Body of pancreas (tissue), 4 donors: Measurements from ENCODE around the gene HOXC11. TPM values are rescaled to one million over a fixed set of nuclear protein-coding genes. Genes with fewer than 3 reads are reported as not detected.

ENCODE experiments used
- ATAC-seq: fragments of 150-250 bp; one replicate; pipeline ENCODE4 v1.9.1; 2016
- DNase-seq, 4 donors: peaks; one replicate each; pipeline ENCODE4 v3.0.0-alpha.2; 2019
- H3K27ac ChIP-seq, 4 donors: fragments of 200-600 bp; sonication (generic); 1 replicate in 3 of 4; 2 replicates in 1 of 4; pipeline versions ENCODE4 v1.5.1 to v1.6.1; 2016 to 2019; ENCODE audit warnings: mild to moderate bottlenecking in 1 of 4, mixed read lengths in 1 of 4, moderate library complexity in 1 of 4
- H3K27me3 ChIP-seq, 2 donors: fragments of 200-600 bp; sonication (generic); one replicate each; pipeline ENCODE4 v1.6.0; 2016; ENCODE audit warnings: mild to moderate bottlenecking in 1 of 2
- H3K36me3 ChIP-seq, 2 donors: fragments of 200-600 bp; sonication (generic); replicated peaks in 1 of 2; 2 replicates each; pipeline ENCODE4 v1.5.1; 2016; ENCODE audit warnings: low read depth in 2 of 2; ENCODE audit not compliant: insufficient read depth in 1 of 2
- H3K4me1 ChIP-seq: fragments of 200-600 bp; sonication (generic); one replicate; pipeline ENCODE4 v1.6.0; 2016
- H3K4me3 ChIP-seq, 2 donors: fragments of 200-600 bp; sonication (generic); 1 replicate in 1 of 2; 2 replicates in 1 of 2; pipeline ENCODE4 v1.5.1; 2016 to 2019
- H3K9me3 ChIP-seq, 3 donors: fragments of 200-600 bp; sonication (generic); 1 replicate in 2 of 3; 2 replicates in 1 of 3; pipeline ENCODE4 v1.5.1; 2016
- POLR2A ChIP-seq, 3 donors: fragments of 450-650 bp; IDR thresholded peaks; one replicate each; pipeline ENCODE4 v1.6.1; 2016; ENCODE audit warnings: antibody characterized with exemption in 3 of 3, mild to moderate bottlenecking in 2 of 3
- WGBS, 2 donors: methylation state at CpG; one replicate each; pipeline ENCODE4 v1.1.5; 2017; 5-methylcytosine and 5-hydroxymethylcytosine counted together
- intact Hi-C: fragments of 100-400 bp; cut with DNase I; formaldehyde crosslinking; loops from one replicate; pipeline ENCODE4 v1.15.1; 2023
- total RNA-seq, 2 donors: library from RNA; depleted of rRNA; stranded (reverse); fragments of >200 nt; gene quantifications; one replicate each; pipeline ENCODE4 v1.1.0, GENCODE V29; 2016
- TF ChIP-seq, protein P1 (sequence below), 7 experiments: fragments of 450-650 bp in 4 of 7; fragments of 200-600 bp in 3 of 7; sonication (generic) in 3 of 7; IDR thresholded peaks; one replicate each; pipeline ENCODE4 v1.5.1; 2016 to 2019; ENCODE audit warnings: antibody characterized with exemption in 7 of 7

The HOXC11 gene
- total RNA-seq, 2 donors from 2014 or later: not detected

DNA sequence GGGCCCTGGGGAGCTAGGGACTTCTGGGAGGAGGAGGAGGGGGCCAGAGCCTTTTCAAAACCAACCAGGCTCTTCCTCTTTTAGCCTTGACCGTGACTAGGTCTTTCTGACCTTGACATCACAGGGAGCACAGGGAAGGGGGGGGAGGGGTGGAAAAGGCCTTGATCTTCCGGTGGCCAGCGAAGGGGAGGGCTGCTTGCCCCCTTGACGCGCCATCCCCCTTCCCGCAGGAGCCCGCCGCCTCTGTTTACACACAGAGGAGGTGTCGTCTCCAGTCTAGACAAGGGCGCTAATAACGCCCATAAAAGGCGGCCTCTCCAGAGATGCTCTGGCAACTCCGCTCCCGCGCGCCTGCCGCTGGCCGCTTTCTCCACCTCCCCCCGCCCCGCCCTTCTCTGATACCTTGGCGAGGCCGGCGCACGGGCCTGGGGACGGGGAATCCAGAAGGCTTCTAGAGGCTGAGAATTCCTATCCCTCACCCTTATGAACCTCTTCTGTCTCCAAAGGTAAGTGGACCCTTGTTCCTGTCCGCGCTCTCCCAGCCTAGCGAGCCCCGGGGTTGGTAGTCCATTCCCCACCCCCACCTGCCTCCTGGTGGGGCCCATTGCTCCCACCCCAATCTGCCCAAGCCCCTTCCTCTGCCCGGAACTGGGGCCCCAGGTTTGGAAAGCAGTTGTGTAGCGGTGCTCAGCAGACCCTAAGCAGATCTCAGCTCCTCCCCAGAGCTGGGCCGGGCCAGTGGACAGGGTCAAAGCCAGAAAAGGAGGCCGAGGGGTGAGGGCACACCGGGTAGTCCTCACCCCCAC is 23.1 kb upstream of the HOXC11 start:
- Histone ChIP-seq H3K27me3 (peaks cover 3 to 53% of the 10 kb centered on the region in 2 donors), H3K4me1 (peaks cover 22% of the 10 kb centered on the region), H3K9me3 (no peaks in the 10 kb centered on the region), H3K4me3 (no peak overlapping the region), H3K36me3 (no peaks in the 10 kb centered on the region), H3K27ac (no peak overlapping the region)
- intact Hi-C loops: no loop called here
- DNase-seq (no peak), ATAC-seq (no peak)
- TF ChIP-seq POLR2A (IDR thresholded peaks at IDR 0.05): no peak
- TF ChIP-seq, protein P1, sequence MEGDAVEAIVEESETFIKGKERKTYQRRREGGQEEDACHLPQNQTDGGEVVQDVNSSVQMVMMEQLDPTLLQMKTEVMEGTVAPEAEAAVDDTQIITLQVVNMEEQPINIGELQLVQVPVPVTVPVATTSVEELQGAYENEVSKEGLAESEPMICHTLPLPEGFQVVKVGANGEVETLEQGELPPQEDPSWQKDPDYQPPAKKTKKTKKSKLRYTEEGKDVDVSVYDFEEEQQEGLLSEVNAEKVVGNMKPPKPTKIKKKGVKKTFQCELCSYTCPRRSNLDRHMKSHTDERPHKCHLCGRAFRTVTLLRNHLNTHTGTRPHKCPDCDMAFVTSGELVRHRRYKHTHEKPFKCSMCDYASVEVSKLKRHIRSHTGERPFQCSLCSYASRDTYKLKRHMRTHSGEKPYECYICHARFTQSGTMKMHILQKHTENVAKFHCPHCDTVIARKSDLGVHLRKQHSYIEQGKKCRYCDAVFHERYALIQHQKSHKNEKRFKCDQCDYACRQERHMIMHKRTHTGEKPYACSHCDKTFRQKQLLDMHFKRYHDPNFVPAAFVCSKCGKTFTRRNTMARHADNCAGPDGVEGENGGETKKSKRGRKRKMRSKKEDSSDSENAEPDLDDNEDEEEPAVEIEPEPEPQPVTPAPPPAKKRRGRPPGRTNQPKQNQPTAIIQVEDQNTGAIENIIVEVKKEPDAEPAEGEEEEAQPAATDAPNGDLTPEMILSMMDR (IDR thresholded peaks at IDR 0.05): no peak
- 3% methylated on average over 32 to 33 of the region's 34 CpGs for WGBS, 2 donors

DNA sequence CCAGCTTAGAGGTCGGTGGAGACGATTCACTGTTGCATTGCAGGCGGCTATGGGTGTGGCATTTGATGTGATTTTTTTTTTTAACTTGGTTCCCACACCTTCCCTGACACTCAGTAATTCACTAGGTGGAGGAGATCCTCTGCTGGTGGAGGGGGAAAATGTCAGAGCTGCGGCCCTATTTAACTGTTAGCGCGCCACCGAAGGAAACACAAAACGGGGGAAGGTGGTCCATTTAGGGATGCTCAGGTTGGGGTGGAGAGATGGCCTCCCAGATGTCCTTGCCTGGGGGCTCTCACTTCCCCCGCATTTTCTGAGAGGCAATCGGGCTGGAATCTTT is 22.5 kb upstream of the HOXC11 start:
- Histone ChIP-seq H3K4me3 (no peak overlapping the region), H3K27ac (no peak overlapping the region), H3K36me3 (no peaks in the 10 kb centered on the region), H3K27me3 (peaks cover 3 to 59% of the 10 kb centered on the region in 2 donors), H3K4me1 (peaks cover 24% of the 10 kb centered on the region), H3K9me3 (no peaks in the 10 kb centered on the region)
- DNase-seq: no peak
- no peak for ATAC-seq
- intact Hi-C loops: no loop called here
- 2 to 5% methylated on average over 10 of the region's 10 CpGs for WGBS, 2 donors
- TF ChIP-seq, protein P1 (IDR thresholded peaks at IDR 0.05): no peak
- no peak for TF ChIP-seq POLR2A (IDR thresholded peaks at IDR 0.05)

DNA sequence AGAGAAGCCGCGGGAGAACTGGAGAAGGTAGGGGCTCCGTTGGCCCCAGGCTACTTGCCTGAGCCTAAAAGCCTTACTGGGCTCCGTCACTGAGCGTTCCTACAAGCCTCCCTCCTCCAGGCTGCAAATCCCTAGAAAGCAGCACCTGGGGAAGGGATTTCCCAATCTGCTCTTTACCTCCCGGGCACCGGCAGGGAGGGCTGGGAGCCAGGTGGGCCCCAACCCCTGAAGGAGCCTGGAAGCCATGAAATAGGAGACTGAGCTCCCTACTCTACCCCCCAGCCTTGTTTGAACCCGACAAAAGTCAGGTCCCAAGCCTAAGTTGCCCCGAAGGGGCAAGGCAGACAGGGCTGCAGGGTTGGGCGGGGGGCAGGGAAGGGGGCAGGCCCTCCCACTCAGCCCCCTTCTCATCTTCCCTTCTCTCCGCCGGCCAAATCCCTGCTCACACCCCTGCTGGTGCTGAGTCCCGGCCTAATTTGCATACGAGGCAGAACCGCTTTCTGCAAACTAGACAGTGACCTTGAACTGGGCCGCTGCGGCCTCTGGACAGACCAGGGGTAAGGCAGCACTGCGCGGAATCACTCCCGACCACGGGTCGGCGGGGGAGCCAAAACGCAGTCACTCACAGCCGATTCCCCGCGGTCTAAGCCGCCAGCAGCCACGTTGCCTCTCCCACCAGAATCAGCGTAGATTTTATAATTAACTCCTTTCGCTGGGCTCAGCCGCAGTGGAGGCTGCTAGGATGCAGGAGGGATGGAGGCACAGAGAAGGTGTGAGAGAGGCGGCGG is 21.9 kb upstream of the HOXC11 start:
- ATAC-seq (no peak), DNase-seq (no peak)
- Histone ChIP-seq H3K4me1 (peaks cover 26% of the 10 kb centered on the region), H3K4me3 (no peak overlapping the region), H3K27me3 (peaks cover 3 to 65% of the 10 kb centered on the region in 2 donors), H3K9me3 (no peaks in the 10 kb centered on the region), H3K27ac (no peak overlapping the region), H3K36me3 (no peaks in the 10 kb centered on the region)
- intact Hi-C loops: no loop called here
- no peak for TF ChIP-seq POLR2A (IDR thresholded peaks at IDR 0.05)
- TF ChIP-seq, protein P1 (IDR thresholded peaks at IDR 0.05): no peak
- 5 to 6% methylated on average over 31 to 34 of the region's 34 CpGs for WGBS, 2 donors

DNA sequence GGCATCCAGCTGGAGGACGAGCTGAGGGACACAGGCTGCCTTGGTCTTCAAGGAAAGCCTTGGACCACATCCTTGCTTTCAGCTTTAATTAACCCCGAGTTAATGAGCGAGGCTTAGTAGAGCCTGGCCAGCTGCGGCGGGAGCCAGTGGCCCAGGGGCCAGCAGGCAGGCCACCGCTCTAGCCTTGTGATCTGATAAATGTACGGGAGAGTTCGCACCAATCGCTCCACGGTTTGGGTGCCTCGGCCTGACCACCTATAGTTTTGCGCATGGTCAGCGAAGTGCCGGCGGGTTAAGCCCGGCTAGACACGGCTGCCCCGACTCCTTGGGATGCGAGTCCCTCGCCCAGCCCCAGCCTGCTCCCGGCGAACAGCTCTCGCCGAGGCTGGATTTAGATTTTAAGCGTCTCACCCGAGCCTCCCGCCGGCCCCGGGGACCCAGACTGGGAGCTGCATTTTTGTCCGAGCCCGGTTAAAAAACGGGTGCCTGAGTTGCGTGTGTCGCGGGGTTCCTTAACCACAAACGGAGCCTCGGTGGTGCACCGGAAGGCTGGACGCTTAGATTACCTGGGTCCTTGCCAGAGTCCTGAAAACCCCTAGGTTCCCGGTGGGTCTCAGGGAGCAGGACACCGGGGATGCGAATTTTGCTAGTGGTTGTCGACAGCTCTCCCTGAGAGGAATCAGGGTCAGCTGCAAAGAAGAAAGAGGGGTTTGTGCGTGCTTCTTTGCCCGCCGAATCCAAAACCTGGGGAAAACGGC is 21.2 kb upstream of the HOXC11 start:
- H3K36me3 ChIP-seq: no peaks in the 10 kb centered on the region
- no peak for DNase-seq
- no peak overlapping the region for H3K27ac ChIP-seq
- H3K4me1 ChIP-seq: peaks cover 26% of the 10 kb centered on the region
- H3K27me3 ChIP-seq: peaks cover 3 to 70% of the 10 kb centered on the region in 2 donors
- no peak for ATAC-seq
- TF ChIP-seq POLR2A (IDR thresholded peaks at IDR 0.05): no peak
- TF ChIP-seq, protein P1 (IDR thresholded peaks at IDR 0.05): no peak
- WGBS, 2 donors: 4 to 8% methylated on average over 37 to 47 of the region's 47 CpGs
- H3K4me3 ChIP-seq: no peak overlapping the region
- intact Hi-C loops: no loop called here
- H3K9me3 ChIP-seq: no peaks in the 10 kb centered on the region
